Liver (tissue), 9 donors: ENCODE measurements around the gene GHR. TPM values are rescaled to one million over a fixed set of nuclear protein-coding genes. Genes with fewer than 3 reads are reported as not detected.

Experiments used
- DNase-seq: peaks from one replicate; pipeline ENCODE4 v3.0.0-alpha.2; 2017; ENCODE audit warnings: low spot score
- H3K27ac ChIP-seq, 2 donors: one replicate each; pipeline ENCODE4 v1.7.0; 2013; ENCODE audit warnings: inconsistent platforms in 2 of 2, low read length in 2 of 2, control low read depth in 1 of 2, low read depth in 1 of 2, mild to moderate bottlenecking in 1 of 2
- H3K27me3 ChIP-seq, 4 donors: one replicate each; pipeline versions ENCODE4 v1.6.1 to v1.7.0; 2013; ENCODE audit warnings: low read length in 3 of 4, inconsistent platforms in 1 of 4, mild to moderate bottlenecking in 1 of 4, moderate library complexity in 1 of 4; ENCODE audit not compliant: control insufficient read depth in 4 of 4, insufficient read depth in 4 of 4
- H3K36me3 ChIP-seq, 4 donors: one replicate each; pipeline versions ENCODE4 v1.6.1 to v1.7.0; 2013; ENCODE audit warnings: low read length in 3 of 4, mild to moderate bottlenecking in 3 of 4, low read depth in 1 of 4, moderate library complexity in 1 of 4; ENCODE audit not compliant: control insufficient read depth in 4 of 4, insufficient read depth in 3 of 4
- H3K4me1 ChIP-seq, 4 donors: one replicate each; pipeline versions ENCODE4 v1.6.1 to v1.7.0; 2013; ENCODE audit warnings: low read length in 3 of 4, mild to moderate bottlenecking in 3 of 4, moderate library complexity in 1 of 4; ENCODE audit not compliant: control insufficient read depth in 4 of 4, insufficient read depth in 4 of 4
- H3K4me3 ChIP-seq, 3 donors: one replicate each; pipeline versions ENCODE4 v1.6.1 to v1.7.0; 2013; ENCODE audit warnings: low read length in 3 of 3, control low read depth in 1 of 3, low read depth in 1 of 3, mild to moderate bottlenecking in 1 of 3
- H3K9ac ChIP-seq, 2 donors: one replicate each; pipeline ENCODE4 v1.7.0; 2013; ENCODE audit warnings: low read length in 2 of 2, mild to moderate bottlenecking in 2 of 2, moderate library complexity in 2 of 2, control low read depth in 1 of 2, low read depth in 1 of 2
- H3K9me3 ChIP-seq, 4 donors: one replicate each; pipeline versions ENCODE4 v1.6.1 to v1.7.0; 2013; ENCODE audit warnings: low read length in 3 of 4; ENCODE audit not compliant: control insufficient read depth in 4 of 4
- ATF3 ChIP-seq: IDR thresholded peaks from 2 replicates; pipeline ENCODE4 v1.6.1; 2016; ENCODE audit warnings: antibody characterized with exemption
- CTCF ChIP-seq: fragments of 150-350 bp; IDR thresholded peaks from 2 replicates; pipeline ENCODE4 v1.5.1; 2017; ENCODE audit warnings: improper control_type of control experiment, low read depth, low read length; ENCODE audit not compliant: missing input control
- EGR1 ChIP-seq, 2 donors: IDR thresholded peaks; 2 replicates each; pipeline ENCODE4 v1.6.1; 2016 to 2018; ENCODE audit warnings: antibody characterized with exemption in 2 of 2, low read depth in 2 of 2
- FOXA1 ChIP-seq: IDR thresholded peaks from 2 replicates; pipeline ENCODE4 v1.6.1; 2016; ENCODE audit warnings: antibody characterized with exemption
- FOXA2 ChIP-seq: IDR thresholded peaks from 2 replicates; pipeline ENCODE4 v1.6.1; 2016; ENCODE audit warnings: antibody characterized with exemption
- GABPA ChIP-seq, 2 donors: IDR thresholded peaks in 1 of 2; conservative IDR thresholded peaks in 1 of 2; 2 replicates each; pipeline ENCODE4 v1.6.1; 2016; ENCODE audit warnings: antibody characterized with exemption in 2 of 2, mild to moderate bottlenecking in 1 of 2, moderate library complexity in 1 of 2
- HNF4A ChIP-seq, 2 donors: conservative IDR thresholded peaks; 2 replicates each; pipeline ENCODE4 v1.6.1; 2016; ENCODE audit warnings: antibody characterized with exemption in 2 of 2, mild to moderate bottlenecking in 2 of 2
- HNF4G ChIP-seq: IDR thresholded peaks from 2 replicates; pipeline ENCODE4 v1.6.1; 2016; ENCODE audit warnings: antibody characterized with exemption
- JUND ChIP-seq, 2 donors: IDR thresholded peaks; 2 replicates each; pipeline ENCODE4 v1.6.1; 2016; ENCODE audit warnings: antibody characterized with exemption in 2 of 2
- MAX ChIP-seq: IDR thresholded peaks from 2 replicates; pipeline ENCODE4 v1.6.1; 2016; ENCODE audit warnings: antibody characterized with exemption
- NR2F2 ChIP-seq: IDR thresholded peaks from 2 replicates; pipeline ENCODE4 v1.6.1; 2016; ENCODE audit warnings: antibody characterized with exemption
- RAD21 ChIP-seq, 2 donors: IDR thresholded peaks; 2 replicates each; pipeline ENCODE4 v1.6.1; 2016; ENCODE audit warnings: antibody characterized with exemption in 2 of 2, mild to moderate bottlenecking in 2 of 2
- REST ChIP-seq: IDR thresholded peaks from 2 replicates; pipeline ENCODE4 v1.6.1; 2016; ENCODE audit warnings: antibody characterized with exemption, mild to moderate bottlenecking
- RXRA ChIP-seq, 2 donors: IDR thresholded peaks; 2 replicates each; pipeline ENCODE4 v1.6.1; 2017 to 2018; ENCODE audit warnings: antibody characterized with exemption in 2 of 2, mild to moderate bottlenecking in 1 of 2
- SP1 ChIP-seq: IDR thresholded peaks from 2 replicates; pipeline ENCODE4 v1.6.1; 2018; ENCODE audit warnings: antibody characterized with exemption, mild to moderate bottlenecking
- TAF1 ChIP-seq: conservative IDR thresholded peaks from 2 replicates; pipeline ENCODE4 v1.6.1; 2016; ENCODE audit warnings: antibody characterized with exemption, mild to moderate bottlenecking
- YY1 ChIP-seq: IDR thresholded peaks from 2 replicates; pipeline ENCODE4 v1.6.1; 2016; ENCODE audit warnings: antibody characterized with exemption, mild to moderate bottlenecking
- ZBTB33 ChIP-seq: IDR thresholded peaks from 2 replicates; pipeline ENCODE4 v1.6.1; 2016; ENCODE audit warnings: antibody characterized with exemption
- WGBS: extraction: QIAGEN DNeasy Blood & Tissue Kit; methylation state at CpG from one replicate; pipeline ENCODE4 v1.1.7; 2013; 5-methylcytosine and 5-hydroxymethylcytosine counted together
- polyA plus RNA-seq, 2 donors: library from polyadenylated mRNA; stranded (reverse) in 1 of 2; unstranded in 1 of 2; fragments of 200-250 nt in 1 of 2; fragments of >200 nt in 1 of 2; fragmentation: Nextera tagmentation in 1 of 2; extraction: Ambion mirVana in 1 of 2; gene quantifications; one replicate each; pipeline versions ENCODE4 v1.2.1 to v1.2.3, GENCODE V29; 2013 to 2015
- total RNA-seq, 2 donors: library from RNA; depleted of rRNA; stranded (reverse); fragments of >200 nt; gene quantifications; one replicate each; pipeline ENCODE4 v1.2.3, GENCODE V29; 2014
- donor health status: healthy.
- donor health status: healthy.
- donor health status: healthy.
- donor health status: healthy.
- donor health status: healthy.

GHR gene
- total and polyA plus RNA-seq, 4 donors, result 6.6 to 104 (median 20.9) TPM

GRCh38 chr5:42600441-42600840 lies 177.2 kb downstream of the GHR start:
- Histone ChIP-seq H3K36me3 (no peaks in the 10 kb centered on the region), H3K9ac (no peak overlapping the region), H3K4me1 (peaks cover 10 to 61% (median 46%) of the 10 kb centered on the region in 4 donors), H3K27me3 (no peaks in the 10 kb centered on the region), H3K4me3 (no peak overlapping the region), H3K9me3 (no peaks in the 10 kb centered on the region), H3K27ac (no peak overlapping the region)
- WGBS, result 95% methylated on average over 1 of the region's 1 CpG
- TF ChIP-seq YY1 (no peak), REST (no peak), SP1 (no peak), MAX (no peak), FOXA2 (no peak), ATF3 (no peak), TAF1 (no peak), HNF4G (no peak), RAD21 (IDR thresholded peaks at IDR 0.05) (no peak), RXRA (IDR thresholded peaks at IDR 0.05) (no peak), FOXA1 (no peak), HNF4A (conservative IDR thresholded peaks at IDR 0.05) (no peak), NR2F2 (no peak)
- no peak for DNase-seq

GRCh38 chr5:42604171-42604711 lies 181.0 kb downstream of the GHR start:
- H3K27me3 ChIP-seq, result no peaks in the 10 kb centered on the region
- no peaks in the 10 kb centered on the region for H3K9me3 ChIP-seq
- H3K4me1 ChIP-seq, result peaks cover 13 to 47% (median 34%) of the 10 kb centered on the region in 4 donors
- no peak overlapping the region for H3K9ac ChIP-seq
- DNase-seq, result no peak
- H3K36me3 ChIP-seq, result no peaks in the 10 kb centered on the region
- peak overlapping the region in 1 of 2 donors; percentile 40 for H3K27ac ChIP-seq
- no peak overlapping the region for H3K4me3 ChIP-seq
- TF ChIP-seq GABPA (IDR thresholded peaks at IDR 0.05 in 1 of 2, conservative IDR thresholded peaks at IDR 0.05 in 1 of 2), result no peak
- TF ChIP-seq YY1, result no peak
- TF ChIP-seq RXRA (IDR thresholded peaks at IDR 0.05), result no peak
- no peak for TF ChIP-seq ATF3
- TF ChIP-seq SP1, result no peak
- no peak for TF ChIP-seq FOXA1
- TF ChIP-seq REST, result no peak
- TF ChIP-seq MAX, result no peak
- no peak for TF ChIP-seq JUND (IDR thresholded peaks at IDR 0.05)
- TF ChIP-seq TAF1, result no peak
- TF ChIP-seq HNF4A (conservative IDR thresholded peaks at IDR 0.05), result no peak
- TF ChIP-seq EGR1 (IDR thresholded peaks at IDR 0.05; ENCODE audit: low read depth in 2 of 2), result no peak
- TF ChIP-seq CTCF, result no peak
- no peak for TF ChIP-seq RAD21 (IDR thresholded peaks at IDR 0.05)
- TF ChIP-seq HNF4G, result no peak
- TF ChIP-seq FOXA2, result no peak
- no peak for TF ChIP-seq ZBTB33
- no peak for TF ChIP-seq NR2F2
